Right ventricle myocardium superior (tissue), 1 donor: ENCODE data around the gene S100PBP. TPM values are rescaled to one million over a fixed set of nuclear protein-coding genes. Genes with fewer than 3 reads are reported as not detected.

ENCODE experiments used
- ATAC-seq: fragments of 200-7000 bp; cut with Tn5 transposase; one replicate; pipeline ENCODE4 v1.9.1; 2020; ENCODE audit warnings: mild to moderate bottlenecking; ENCODE audit not compliant: poor library complexity
- DNase-seq: peaks from one replicate; pipeline ENCODE4 v3.0.0-alpha.2; 2020
- intact Hi-C: fragments of 100-400 bp; cut with DNase I; formaldehyde crosslinking; loops from one replicate; pipeline ENCODE4 v1.11.2; 2022
- total RNA-seq: library from RNA; stranded (reverse); fragmentation: NEBNext Ultra II Directional; extraction: Animal tissue kit (Norgen Biotek cat#: 25700); gene quantifications from one replicate; pipeline ENCODE4 v1.2.1, GENCODE V29; 2021
- donor health status: DM: no; HTN: yes; CAD: no; lungs with severe emphysema.

S100PBP gene
- total RNA-seq, 1 donor from 2014 or later, result 12.7 TPM

DNA sequence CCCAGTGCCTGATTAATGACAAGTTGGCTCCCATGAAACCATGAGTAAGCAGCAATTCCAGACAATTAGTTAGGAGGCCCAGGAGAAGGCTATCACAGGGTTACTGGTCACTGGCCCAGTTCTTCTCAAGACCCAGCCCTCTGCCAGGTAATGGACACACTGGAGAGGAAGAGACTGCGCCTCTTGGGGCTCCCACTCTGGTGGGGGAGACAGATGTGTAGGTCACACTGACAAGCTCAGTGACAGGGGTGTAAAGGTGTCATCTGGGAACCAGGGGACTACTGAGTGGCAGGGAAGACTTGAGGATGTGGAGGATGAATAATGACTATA lies 73.8 kb downstream of the S100PBP start:
- DNase-seq (no peak), ATAC-seq (no peak)
- intact Hi-C loops, result no loop called here

DNA sequence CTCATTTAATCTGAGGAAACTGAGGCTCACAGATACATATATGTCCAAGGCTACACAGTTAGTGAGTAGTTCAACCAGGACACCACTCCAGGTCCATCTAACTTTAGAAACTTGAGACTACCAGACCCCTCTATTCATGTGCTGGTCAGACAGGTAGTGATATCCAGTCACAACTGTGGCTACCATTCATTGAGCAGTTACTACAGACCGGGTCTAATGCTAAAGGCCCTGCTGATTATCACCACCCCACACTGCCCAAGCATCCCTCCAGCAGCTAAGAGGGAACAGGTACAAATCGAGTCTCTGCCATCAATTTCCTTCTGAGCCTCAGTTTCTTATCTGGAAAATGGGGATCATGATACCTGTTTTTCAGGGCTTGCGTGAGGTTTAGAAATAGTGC lies 74.2 kb downstream of the S100PBP start:
- ATAC-seq, result no peak
- DNase-seq, result no peak
- intact Hi-C loops, result no loop called here

DNA sequence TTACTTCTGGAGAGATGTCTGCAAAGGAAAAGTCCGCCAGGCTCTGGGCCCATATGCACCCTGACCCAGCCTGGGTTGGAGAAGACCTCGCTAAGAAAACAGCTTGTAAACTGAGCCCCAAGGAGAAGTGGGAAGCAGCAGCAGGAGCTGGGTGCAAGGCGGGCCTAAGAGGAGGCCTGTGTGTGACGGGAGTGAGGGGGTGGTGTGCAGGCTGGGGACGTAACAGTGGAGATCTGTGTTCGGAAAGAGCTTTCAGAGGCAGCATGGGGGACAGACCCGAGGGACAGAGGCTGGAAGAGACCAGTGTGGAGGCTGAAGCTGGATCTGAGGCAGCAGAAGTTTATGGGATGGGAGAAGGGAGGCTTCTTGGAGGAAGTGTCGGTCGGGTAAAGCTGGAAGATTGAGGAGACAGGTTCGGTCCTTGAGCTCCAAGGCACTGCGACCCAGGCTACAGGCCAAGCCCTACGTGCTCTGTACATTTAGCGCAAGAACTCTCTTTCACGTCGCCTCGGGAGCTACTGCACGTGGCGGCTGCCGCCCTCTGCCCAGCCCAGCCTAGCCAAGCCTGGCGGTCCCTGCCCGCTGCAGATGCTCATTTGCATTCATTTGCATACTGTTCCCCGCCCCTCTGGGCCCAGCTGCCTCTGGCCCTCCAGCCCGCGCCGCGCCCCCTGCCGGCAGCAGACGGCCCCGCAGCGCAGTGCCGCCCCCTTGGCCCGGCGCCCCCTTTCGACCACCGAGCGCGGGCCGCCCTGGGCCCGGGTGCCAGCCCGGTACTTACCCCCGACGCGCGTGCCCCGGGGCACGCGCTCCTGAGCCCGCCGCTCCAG lies 75.1 kb downstream of the S100PBP start:
- intact Hi-C loops, result no loop called here
- ATAC-seq, result peak; percentile 19
- DNase-seq, result no peak

DNA sequence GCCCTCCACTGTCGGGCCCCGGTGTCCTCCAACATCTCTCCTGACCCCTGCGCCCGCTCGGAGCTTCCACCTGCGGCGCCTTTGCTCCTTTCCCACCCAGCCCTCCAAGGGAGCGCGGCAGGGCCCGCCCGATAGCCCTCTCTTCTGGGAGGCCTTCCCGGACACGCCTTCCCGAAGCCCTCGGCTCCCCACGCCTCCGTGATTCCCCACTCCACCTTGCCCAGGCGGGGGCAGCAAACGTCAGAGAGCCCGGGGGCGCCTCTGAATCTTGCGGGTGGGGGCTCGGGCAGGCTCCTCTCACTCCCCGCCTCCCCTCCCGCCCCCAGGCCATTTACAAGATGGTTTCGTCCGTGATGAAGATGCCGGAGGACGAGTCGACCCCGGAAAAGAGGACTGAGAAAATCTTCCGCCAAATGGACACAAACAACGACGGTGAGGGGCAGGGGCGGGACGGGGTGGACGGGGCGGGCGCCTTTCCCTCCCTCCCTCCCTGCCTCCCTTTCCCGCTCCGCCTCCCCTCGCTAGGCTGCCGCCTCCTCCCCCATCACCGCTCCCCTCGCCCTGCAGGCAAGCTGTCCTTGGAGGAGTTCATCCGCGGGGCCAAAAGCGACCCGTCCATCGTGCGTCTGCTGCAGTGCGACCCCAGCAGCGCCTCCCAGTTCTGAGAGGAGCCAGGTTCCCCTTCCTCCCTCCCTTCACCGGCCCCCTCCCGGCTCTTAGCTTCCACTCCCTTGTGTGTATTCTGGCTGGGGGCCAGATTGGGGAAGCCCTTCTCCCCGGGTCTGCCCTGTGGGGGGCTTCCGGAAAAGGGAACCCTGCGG lies 76.0 kb downstream of the S100PBP start:
- DNase-seq (no peak), ATAC-seq (peak; percentile 62)
- intact Hi-C loops, result no loop called here

DNA sequence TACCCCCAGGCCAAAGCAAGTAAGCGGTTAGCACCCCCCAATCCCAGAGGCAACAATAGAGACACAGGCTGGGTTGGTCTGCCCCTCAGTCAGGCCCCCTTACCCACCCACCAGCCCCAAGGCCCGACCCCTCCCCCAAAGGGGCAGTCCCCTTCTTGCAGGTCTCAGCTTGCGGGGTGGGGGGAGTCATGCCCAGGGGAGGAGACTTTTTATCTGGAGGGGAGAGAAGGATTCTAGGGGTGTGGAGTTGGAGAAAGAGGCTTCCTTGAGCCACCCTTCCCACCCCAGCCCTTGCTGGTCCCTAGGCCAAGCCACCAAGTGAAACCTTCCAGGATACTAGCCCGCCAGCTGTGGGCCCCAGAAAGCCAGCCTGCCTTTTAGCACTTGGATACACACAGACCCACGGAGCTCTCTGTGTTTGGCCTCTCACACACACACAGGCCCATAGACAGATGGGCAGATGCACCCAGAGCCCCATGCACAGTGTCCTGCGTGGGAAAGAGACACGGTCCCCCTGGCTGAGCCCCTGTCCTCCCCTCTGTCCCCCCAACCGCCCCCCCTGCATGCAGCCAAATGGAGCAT lies 76.7 kb downstream of the S100PBP start:
- DNase-seq (no peak), ATAC-seq (peak; percentile 9)
- intact Hi-C loops, result no loop called here

DNA sequence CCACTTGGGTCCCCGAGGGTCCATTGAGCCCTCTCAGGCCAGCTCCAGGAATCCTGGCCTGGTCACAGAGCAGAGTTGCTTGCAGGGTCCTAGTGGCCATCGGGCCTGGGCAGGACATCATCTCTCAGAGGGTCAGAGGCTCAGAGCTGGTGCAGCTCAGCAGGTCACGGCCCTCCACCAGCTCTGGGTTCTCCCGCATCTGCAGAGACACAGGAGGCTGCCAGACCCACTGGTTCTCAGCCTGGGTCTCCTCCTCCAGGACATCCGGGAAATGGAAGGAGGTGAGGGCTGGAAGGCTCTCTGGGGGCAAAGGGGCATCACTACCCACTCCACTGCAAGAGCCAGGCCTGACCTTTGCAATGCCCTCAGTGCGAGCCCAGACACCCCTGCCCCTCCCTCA lies 77.2 kb downstream of the S100PBP start:
- intact Hi-C loops, result no loop called here
- DNase-seq, result no peak
- ATAC-seq, result no peak

DNA sequence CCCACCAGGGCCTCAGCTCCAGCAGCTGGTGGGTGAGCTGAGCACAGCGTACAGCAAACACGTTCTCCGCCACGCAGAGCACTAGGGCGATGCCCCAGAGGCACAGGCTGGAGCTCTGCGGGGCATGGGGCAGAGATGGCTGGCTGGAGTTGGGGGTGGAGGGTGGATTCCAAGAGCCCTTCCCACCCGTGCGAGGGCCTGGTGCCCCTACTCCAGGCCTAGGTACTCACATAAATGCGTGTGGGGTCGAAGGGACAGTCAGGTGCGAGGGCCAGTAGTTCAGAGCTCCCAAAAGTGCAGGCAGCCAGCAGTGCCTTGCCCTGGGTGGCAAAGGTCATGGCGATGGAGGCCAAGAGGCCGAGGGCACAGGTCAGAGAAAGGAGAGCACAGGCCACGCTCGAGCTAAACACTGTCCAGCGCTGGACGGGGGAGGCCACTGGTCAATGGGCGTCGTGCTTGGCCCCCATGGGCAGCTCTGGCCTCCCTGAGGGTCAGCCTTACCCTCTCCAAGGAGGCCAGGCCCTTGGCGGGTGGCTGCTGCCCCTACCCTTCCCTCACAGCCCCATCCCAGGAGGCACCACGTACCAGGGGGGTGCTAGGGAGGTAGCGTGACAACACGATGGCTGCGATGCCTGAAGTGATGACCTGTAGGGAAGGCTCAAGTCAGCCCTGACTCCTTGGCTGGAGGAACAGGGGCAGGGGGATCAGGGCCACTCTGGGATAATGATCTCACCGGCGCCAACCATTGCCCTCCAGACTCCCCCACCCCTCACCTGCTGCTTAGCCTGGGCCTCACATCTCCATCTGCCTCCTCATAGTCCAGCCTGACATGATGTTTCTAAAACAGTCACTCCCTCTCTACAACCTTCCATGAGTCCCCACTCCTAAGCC lies 78.1 kb downstream of the S100PBP start:
- no peak for DNase-seq
- no peak for ATAC-seq
- intact Hi-C loops, result no loop called here

DNA sequence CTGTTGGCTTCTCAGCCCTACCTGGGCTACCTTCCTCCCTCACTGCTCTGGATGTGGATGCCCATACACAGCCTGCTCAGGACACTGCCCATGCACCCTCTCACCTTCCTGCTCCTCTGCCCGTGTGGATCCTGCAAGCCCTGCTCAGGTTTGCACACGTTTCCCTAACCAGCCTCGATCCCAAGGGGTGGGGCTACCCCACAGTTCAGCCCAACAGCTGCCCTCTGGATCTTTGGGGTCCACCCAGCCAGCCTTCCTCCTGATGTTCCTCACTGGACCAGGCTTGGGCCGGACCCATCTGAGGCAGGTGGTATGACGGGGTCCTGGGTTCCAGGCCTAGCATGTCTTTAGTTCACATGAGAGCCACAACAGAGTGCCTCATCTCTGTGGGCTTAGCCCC lies 79.0 kb downstream of the S100PBP start:
- no peak for ATAC-seq
- DNase-seq, result no peak
- intact Hi-C loops, result no loop called here

DNA sequence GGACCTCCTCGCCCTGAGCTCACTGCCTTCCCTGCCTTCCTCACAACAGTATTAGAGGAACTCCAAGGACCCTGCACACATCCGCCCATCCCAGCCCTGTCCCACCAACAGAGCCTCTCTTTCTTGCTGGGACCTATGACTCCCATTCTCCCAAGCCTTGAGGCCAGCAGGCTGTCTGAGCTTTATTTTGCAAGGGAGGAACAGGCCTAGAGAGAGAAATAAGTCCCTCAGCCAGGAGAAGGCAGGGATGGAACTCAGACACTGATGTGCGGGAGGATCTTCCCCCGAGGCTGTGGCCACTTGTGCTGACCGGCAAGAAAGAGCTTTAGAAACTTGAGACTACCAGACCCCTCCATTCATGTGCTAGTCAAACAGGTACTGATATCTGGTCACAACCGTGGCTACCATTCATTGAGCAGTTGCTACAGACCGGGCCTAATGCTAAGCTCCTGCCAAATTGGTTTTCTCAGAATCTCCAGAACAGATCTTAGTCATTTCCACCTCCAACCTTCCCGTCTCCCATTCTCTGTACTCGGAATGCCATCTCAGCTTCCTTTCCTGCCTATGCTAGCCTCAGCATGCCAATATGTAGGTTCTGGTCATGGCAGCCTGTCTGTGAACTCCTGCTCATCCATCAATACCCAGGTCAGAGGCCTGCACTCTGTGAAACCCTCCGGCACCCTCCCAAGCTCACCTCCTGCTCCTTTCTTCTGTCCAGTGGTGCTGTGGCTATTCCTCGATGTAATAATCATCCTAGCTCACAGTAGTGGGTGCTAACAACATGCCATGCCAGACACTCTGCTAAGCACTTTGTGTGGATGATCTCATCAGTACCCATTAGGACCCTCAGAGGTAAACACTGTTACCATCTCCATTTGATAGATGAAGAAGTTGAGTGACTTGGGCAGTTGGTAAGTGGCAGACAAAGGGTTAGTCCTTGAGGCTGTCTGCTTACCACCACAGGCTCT lies 79.9 kb downstream of the S100PBP start:
- intact Hi-C loops, result no loop called here
- ATAC-seq (no peak), DNase-seq (no peak)

DNA sequence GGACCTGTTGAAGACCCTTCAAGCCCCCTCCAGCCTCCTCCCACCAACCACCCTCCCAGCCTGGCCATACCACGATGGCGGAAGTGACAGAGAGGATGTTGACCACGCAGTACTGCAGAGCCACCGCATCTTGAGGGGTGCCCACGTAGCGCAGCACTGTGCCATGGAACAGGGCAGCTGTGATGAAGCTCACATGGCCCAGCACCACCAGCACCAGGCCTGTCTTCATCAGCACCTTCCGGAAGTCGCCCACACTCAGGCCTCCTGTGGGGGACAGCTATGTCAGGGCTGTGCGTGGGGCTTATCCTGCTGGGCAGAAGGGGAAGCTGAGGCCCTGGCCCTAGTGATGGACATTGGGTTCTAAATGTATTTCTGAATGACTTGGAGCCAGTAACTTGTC lies 80.6 kb downstream of the S100PBP start:
- no peak for ATAC-seq
- no peak for DNase-seq
- intact Hi-C loops, result no loop called here

DNA sequence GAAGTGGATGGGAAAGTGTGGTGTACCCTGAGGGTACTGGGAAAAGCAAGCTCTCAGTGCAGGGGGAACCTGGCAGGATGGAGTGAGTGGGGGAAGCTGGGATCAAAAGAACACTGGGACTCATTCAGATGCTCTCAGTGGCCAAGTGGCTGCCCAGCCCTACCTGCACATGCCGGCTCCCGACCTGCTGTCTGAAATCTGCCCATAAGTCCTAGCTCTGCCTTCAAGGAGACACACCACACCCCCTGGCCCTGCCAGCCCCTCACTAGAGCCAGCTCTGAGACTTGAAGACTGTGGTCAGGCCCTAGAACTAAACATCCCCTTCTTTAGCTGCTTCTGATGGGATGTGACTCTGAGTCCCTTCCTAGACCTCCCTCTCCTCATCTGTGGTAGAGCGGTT lies 81.5 kb downstream of the S100PBP start:
- DNase-seq, result no peak
- ATAC-seq, result no peak
- intact Hi-C loops, result no loop called here

DNA sequence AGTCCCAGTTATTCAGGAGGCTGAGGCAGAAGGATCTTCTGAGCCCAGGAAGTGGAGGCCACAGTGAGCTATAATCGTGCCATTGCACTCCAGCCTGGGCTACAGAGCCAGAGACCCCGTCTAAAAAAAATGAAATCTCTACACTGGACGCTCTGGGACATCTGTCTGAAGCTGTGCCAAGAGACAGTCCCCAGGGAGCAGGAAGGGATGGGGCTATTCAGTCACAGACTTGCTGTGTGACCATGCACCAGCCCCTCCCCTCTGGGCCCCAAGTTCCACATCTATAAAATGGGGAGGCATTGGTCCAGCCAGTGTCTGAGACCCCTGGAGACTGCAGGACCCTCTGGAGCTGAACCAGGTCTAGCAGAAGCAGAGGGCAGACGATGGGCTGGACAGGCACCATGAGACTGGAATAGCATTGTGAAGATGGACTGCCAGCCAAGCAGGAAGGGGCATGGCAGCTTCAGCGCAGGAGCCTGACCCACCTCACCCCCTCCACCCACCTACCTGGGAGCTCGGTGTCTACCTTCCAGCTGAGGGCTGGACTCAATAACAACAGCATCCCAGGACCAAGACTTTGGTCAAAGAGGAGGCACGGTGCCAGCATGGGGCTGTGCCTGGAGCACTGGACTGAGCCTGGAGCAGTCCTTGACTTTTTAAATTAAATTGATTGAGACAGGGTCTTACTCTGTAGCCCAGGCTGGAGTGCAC lies 82.3 kb downstream of the S100PBP start:
- DNase-seq, result no peak
- ATAC-seq, result no peak
- intact Hi-C loops, result no loop called here

DNA sequence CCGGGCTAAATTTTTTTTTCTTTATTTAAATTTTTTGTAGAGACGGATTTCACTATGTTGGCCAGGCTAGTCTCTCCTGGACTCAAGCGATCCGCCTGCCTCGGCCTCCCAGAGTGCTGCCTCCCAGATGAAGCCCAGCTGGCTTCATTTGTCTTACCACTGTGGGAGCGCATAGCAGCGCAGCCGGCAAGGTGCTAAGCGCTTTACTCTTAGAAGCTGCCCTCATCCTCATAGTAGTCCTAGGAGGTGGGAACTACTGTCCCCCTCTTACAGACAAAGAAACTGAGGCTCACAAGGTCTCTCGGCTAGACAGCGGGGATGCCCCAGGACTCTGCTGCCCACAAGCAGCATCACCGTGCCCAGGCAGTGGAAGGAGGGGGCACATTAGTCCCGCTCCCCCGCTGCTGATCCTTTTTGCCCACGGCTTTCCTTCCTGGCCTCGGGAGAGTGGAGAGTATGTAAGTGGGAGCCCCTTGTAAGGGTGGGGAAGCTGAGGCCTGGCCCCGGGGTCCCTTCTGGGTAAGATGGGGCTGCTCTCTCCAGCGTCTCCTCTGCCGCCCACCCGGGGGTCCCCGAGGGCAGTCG lies 83.0 kb downstream of the S100PBP start:
- DNase-seq (no peak), ATAC-seq (peak; percentile 12)
- intact Hi-C loops, result no loop called here

DNA sequence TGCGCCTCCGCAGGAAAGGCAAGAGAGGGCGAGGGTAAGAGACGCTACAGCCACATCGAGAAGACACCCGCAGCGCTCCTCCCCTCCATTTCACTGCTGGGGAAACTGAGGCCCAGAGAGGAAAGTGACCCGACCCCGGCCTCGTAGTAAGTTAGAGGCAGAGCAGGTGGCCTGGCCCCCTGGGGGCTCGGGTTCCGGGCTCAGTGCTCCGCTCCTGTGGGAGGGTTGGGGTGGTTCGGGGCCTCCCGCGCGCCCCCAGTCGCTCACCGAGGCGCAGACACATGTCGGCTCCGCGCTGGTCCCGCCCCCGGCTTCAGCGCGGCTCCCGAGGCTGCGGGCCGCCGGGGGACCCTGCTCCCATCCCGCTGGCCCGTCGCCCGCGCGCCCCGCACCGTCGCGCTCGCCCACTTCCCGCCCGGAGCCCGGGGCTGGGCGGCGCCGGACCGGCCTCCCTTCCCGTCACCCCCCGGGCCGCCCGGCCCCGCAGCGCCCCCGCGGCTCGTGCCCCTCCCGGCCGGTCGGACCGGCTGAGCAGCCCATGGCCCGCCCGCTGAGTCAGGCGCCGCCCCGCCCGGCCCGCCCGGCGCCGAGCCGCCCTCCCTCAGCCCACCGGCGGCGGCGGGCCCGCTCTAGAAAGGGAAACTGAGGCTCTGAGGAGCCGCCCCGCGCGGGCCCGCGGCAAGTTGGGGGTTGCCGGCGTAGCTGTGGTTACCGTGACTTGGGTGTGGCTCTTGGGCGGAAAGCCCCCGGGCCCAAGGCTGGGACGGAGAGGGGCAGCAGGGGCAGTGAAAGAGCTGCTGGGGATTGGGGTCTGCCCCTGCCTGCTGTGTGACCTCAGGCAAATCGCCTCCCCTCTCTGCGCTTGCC lies 83.7 kb downstream of the S100PBP start, which contains the start of gene TMEM54:
Gene TMEM54 (minus strand): TSS at position 434 of the 867 bp plus-strand sequence. CDS start 151 bp downstream, at position 283.
- intact Hi-C loops, result no loop called here
- ATAC-seq, result peak; percentile 86
- DNase-seq, result peak; percentile 64

DNA sequence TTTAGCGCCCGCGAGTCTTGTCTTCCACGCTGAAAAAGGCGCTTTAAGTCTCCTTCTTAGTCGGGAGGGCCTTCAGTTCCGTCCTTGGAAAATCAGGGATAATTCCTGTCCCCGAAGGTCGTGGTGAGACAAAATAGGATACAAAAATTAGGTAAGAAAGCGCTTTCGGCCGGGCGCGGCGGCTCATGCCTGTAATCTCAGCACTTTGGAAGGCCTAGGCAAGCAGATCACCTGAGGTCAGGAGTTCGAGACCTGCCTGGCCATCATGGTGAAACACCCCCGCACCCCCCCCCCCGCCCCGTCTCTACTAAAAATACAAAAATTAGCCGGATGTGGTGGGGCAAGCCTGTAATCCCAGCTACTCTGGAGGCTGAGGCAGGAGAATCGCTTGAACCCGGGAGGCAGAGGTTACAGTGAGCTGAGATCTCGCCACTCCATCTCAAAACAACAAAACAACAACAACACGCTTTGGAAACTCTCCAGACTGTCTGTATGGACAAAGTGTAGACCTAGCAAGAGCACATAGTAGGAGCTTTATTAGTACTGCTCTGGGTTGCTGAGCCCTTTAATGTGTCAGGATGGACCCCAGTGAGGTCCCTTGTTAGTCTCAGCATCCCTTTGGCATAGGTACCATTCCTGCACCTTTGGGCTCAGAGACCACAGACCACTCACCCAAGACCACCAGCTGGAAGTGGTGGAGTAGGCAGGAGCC lies 84.5 kb downstream of the S100PBP start:
- no peak for DNase-seq
- ATAC-seq, result no peak
- intact Hi-C loops, result no loop called here
